A673 (cell line): ENCODE measurements around the gene VASH2.

Experiments used
- CTCF ChIP-seq: fragments of 300-800, 200-600 bp; sonication (generic); conservative IDR thresholded peaks from 2 replicates; pipeline ENCODE4 v1.5.1; 2017; ENCODE audit warnings: low read depth, mild to moderate bottlenecking, antibody characterized with exemption, low read length, moderate library complexity, mixed read lengths
- EZH2 ChIP-seq: fragments of 200-600 bp; sonication (generic); IDR thresholded peaks from 2 replicates; pipeline ENCODE4 v1.6.1; 2017; ENCODE audit warnings: borderline replicate concordance, low read depth, mild to moderate bottlenecking, mixed read lengths, antibody characterized with exemption, low read length; ENCODE audit not compliant: poor library complexity, severe bottlenecking

GRCh38 chr1:213003256-213003655 is 52.9 kb downstream of the VASH2 start:
- no peak for TF ChIP-seq CTCF
- TF ChIP-seq EZH2 = no peak
